Keratinocyte (primary cell): ENCODE data around the gene GALP.

Source experiments
- EZH2 ChIP-seq: IDR thresholded peaks from one replicate; pipeline ENCODE4 v1.6.1; 2012; ENCODE audit warnings: inconsistent platforms, mild to moderate bottlenecking, low read length, moderate library complexity
- TF ChIP-seq, protein P1 (sequence below), 3 experiments: IDR thresholded peaks in 1 of 3; conservative IDR thresholded peaks in 1 of 3; optimal IDR thresholded peaks in 1 of 3; 2 replicates in 2 of 3; 3 replicates in 1 of 3; pipeline versions ENCODE3 to v1.5.1; 2011; ENCODE audit warnings: low read length in 3 of 3, mild to moderate bottlenecking in 3 of 3, moderate library complexity in 2 of 3, control low read depth in 1 of 3, inconsistent platforms in 1 of 3; ENCODE audit not compliant: insufficient read depth in 2 of 3; ENCODE audit errors: extremely low read depth in 1 of 3

DNA sequence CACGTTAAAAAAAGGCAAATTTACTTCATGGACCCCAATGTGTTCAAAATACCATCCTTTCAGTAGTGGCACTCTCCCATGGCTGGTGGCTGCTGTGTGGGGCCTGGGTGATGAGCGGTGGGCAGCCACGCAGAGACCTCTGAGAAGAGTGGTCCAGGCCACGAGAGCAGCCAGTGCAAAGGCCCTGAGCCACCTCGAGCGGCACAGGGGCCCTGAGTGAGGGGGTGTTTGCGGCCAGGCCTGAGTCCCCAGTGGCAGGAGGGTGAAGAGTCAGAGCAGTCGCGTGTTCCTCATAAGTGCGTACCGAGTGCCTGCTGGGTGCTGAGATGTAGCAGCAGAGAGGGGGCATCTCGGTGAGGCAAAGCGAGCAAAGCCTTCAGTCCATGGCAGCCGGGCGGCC, 27.7 kb upstream of the GALP start:
- TF ChIP-seq, protein P1, sequence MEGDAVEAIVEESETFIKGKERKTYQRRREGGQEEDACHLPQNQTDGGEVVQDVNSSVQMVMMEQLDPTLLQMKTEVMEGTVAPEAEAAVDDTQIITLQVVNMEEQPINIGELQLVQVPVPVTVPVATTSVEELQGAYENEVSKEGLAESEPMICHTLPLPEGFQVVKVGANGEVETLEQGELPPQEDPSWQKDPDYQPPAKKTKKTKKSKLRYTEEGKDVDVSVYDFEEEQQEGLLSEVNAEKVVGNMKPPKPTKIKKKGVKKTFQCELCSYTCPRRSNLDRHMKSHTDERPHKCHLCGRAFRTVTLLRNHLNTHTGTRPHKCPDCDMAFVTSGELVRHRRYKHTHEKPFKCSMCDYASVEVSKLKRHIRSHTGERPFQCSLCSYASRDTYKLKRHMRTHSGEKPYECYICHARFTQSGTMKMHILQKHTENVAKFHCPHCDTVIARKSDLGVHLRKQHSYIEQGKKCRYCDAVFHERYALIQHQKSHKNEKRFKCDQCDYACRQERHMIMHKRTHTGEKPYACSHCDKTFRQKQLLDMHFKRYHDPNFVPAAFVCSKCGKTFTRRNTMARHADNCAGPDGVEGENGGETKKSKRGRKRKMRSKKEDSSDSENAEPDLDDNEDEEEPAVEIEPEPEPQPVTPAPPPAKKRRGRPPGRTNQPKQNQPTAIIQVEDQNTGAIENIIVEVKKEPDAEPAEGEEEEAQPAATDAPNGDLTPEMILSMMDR (optimal IDR thresholded peaks at IDR 0.05 in 1 of 3, IDR thresholded peaks at IDR 0.05 in 1 of 3, conservative IDR thresholded peaks at IDR 0.05 in 1 of 3; ENCODE audit: extremely low read depth in 1 of 3, insufficient read depth in 2 of 3, low read length in 3 of 3) = no peak
- no peak for TF ChIP-seq EZH2
